ENCODE results near the gene STUM. TPM values are rescaled to one million over a fixed set of nuclear protein-coding genes. Genes with fewer than 3 reads are reported as not detected.

STUM gene
- total RNA-seq, 2 donors from 2014 or later = 1.0 to 3.2 TPM

DNA sequence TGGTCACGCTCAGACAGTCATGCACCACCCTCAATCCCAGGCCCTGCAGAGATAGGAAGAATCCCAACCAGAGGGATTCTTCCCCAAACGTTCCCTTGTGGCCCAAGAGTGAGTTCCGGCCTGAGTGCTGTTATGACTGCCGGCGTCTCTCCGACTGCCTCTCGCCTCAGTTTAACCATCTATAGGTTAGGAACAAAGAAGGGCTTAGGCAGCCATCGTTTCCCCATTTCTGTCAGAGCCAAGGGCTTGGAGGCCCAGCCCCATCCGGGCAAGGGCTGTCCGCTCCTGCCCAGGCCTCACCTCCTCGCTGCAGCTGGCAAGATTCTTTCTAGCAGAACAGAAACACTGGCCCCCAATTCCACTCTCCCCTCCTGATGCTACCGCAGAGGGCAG, 58.7 kb downstream of the STUM start:
- TF ChIP-seq, protein P1, sequence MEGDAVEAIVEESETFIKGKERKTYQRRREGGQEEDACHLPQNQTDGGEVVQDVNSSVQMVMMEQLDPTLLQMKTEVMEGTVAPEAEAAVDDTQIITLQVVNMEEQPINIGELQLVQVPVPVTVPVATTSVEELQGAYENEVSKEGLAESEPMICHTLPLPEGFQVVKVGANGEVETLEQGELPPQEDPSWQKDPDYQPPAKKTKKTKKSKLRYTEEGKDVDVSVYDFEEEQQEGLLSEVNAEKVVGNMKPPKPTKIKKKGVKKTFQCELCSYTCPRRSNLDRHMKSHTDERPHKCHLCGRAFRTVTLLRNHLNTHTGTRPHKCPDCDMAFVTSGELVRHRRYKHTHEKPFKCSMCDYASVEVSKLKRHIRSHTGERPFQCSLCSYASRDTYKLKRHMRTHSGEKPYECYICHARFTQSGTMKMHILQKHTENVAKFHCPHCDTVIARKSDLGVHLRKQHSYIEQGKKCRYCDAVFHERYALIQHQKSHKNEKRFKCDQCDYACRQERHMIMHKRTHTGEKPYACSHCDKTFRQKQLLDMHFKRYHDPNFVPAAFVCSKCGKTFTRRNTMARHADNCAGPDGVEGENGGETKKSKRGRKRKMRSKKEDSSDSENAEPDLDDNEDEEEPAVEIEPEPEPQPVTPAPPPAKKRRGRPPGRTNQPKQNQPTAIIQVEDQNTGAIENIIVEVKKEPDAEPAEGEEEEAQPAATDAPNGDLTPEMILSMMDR (IDR thresholded peaks at IDR 0.05) = no peak
- intact Hi-C loops (cut with DNase I) = loop anchor here (5.0 kb wide), 1 partner anchor 180 kb away; no protein-coding TSS in a partner anchor
- no peaks in the 10 kb centered on the region for H3K36me3 ChIP-seq
- H3K9me3 ChIP-seq = no peaks in the 10 kb centered on the region
- no peaks in the 10 kb centered on the region for H3K4me1 ChIP-seq
- H3K27me3 ChIP-seq = no peaks in the 10 kb centered on the region
- no peak overlapping the region for H3K27ac ChIP-seq
- no peak overlapping the region for H3K4me3 ChIP-seq
- DNase-seq = no peak
- peak overlapping the region in 1 of 2 donors; percentile 2 for H3K9ac ChIP-seq (ENCODE audit: low read depth in 2 of 2, low read length in 2 of 2)

DNA sequence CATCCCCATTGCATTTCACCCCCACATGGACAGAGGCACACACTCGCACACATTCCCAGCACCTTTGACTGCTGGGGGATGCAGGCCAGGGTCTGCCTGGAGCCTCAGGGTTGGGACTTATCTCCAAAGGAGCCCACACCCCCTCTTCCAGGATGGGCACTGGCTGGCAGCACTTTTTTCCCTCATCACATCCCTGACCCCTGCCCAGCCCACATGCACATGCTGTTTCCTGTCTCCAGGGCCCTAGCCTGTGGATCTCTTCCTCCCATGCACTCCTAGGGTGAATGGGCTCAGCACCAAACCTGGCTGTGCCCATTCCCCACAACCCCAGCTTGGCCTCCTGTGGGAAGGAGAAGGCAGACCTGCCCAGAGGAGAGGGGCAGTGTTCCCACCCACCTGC, 59.3 kb downstream of the STUM start:
- intact Hi-C loops (cut with DNase I) = loop anchor here (2.0 to 5.0 kb wide), 2 partner anchors 59 to 181 kb away; partner anchors contain the start of gene STUM
- Histone ChIP-seq H3K4me1 (no peaks in the 10 kb centered on the region), H3K27ac (no peak overlapping the region), H3K9me3 (no peaks in the 10 kb centered on the region), H3K4me3 (no peak overlapping the region), H3K27me3 (no peaks in the 10 kb centered on the region), H3K36me3 (no peaks in the 10 kb centered on the region), H3K9ac (ENCODE audit: low read depth in 2 of 2, low read length in 2 of 2) (no peak overlapping the region)
- TF ChIP-seq, protein P1 (IDR thresholded peaks at IDR 0.05) = no peak
- no peak for DNase-seq

DNA sequence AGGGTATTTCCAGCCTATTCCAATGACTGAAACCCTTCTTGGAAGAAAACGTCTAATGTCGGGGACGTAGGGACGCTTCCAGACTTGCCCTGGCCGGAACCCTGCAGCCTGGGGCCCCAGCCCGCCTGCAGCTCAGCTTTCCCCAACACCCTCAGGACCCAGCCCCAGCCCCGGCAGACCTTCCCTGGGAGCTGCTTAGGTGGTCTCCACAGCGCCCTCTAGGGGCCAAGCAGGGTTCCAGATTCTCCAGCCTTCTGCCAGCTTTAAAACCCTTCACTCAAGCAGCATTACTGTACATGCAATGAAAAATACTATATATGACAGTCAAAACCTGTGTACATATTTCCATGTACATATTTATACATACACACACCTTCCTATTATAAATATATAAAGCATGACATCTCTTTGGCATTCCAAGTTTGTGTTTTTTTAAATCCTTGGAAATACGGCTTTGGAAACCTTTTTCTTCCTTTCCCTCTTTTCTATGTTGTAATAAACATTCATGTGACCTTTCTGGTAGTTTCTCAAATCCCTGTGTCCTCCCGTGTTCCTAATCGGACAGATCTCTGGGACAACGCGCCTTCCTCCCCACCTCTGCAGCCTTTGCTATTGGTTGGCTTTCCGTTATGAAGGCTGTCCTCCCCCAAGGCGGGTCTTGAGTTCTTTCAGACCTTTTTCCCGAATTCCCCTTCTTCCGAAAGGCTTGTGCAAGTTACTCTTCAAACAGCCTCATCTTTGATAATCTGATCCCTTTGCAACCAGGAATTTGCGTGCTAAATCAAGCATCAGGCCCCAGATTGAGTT, 60.3 kb downstream of the STUM start:
- intact Hi-C loops (cut with DNase I) = loop anchor here (2.0 to 5.0 kb wide), 2 partner anchors 60 to 182 kb away; partner anchors contain the start of gene STUM
- no peak overlapping the region for H3K9ac ChIP-seq (ENCODE audit: low read depth in 2 of 2, low read length in 2 of 2)
- H3K27me3 ChIP-seq = no peaks in the 10 kb centered on the region
- no peak overlapping the region for H3K4me3 ChIP-seq
- peak; percentile 59 for DNase-seq
- no peak overlapping the region for H3K27ac ChIP-seq
- no peaks in the 10 kb centered on the region for H3K4me1 ChIP-seq
- no peaks in the 10 kb centered on the region for H3K36me3 ChIP-seq
- H3K9me3 ChIP-seq = no peaks in the 10 kb centered on the region
- TF ChIP-seq, protein P1 (IDR thresholded peaks at IDR 0.05) = peak; percentile 82

DNA sequence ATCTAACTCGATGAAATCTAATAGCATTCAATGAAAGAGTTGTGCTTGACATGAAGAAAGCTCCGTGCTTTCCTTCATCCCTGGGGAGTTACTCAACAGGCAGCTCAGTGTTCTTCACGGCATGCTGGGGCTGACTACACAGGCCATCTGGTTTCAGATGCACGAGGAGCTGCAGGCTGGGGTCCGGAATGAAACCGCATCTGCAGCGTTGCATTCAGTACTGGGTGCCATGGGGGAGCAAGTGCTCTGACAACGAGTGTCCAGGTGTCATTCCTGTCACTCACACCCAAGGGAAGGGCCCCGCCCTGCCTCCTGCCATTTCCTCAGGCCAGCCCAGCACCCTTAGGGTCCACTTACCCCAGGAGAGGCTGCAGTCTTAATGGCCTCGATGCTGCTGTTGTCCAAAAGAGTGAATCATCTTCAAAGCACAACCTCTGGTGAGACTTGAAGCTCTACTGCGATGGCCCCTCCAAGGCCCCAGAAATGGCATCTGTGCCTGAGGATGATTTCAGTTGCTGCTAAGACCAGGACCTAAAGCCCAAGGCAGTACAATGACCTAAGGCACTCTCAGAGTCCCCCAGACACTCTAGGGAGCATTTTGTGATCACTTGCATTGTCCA, 61.4 kb downstream of the STUM start:
- H3K27ac ChIP-seq = no peak overlapping the region
- TF ChIP-seq, protein P1 (IDR thresholded peaks at IDR 0.05) = no peak
- intact Hi-C loops (cut with DNase I) = loop anchor here (2.0 to 5.0 kb wide), 2 partner anchors 61 to 183 kb away; partner anchors contain the start of gene STUM
- H3K4me1 ChIP-seq = no peaks in the 10 kb centered on the region
- no peaks in the 10 kb centered on the region for H3K9me3 ChIP-seq
- no peaks in the 10 kb centered on the region for H3K27me3 ChIP-seq
- no peak for DNase-seq
- H3K4me3 ChIP-seq = no peak overlapping the region
- H3K9ac ChIP-seq (ENCODE audit: low read depth in 2 of 2, low read length in 2 of 2) = no peak overlapping the region
- H3K36me3 ChIP-seq = no peaks in the 10 kb centered on the region

DNA sequence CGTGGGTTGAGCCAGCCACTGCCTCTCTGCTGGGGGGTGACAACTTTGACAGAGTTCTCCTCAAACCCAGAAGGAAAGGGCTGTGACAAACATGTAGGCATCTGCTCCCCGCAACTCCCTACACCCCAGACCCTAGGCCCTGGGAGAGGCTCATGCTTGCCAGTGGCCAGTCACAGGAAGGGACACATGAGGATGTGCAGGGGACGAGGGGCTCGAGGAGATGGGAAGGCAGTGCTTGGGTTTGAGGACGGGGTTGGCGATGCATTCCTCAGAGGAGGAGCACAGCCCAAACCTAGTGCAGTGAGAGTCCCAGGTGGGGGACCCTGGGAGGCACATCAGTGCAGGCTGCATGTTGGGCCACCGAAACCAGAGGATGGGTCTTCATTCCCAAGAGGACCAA, 62.1 kb downstream of the STUM start:
- TF ChIP-seq, protein P1 (IDR thresholded peaks at IDR 0.05) = no peak
- no peaks in the 10 kb centered on the region for H3K4me1 ChIP-seq
- no peak overlapping the region for H3K27ac ChIP-seq
- H3K4me3 ChIP-seq = no peak overlapping the region
- no peak overlapping the region for H3K9ac ChIP-seq (ENCODE audit: low read depth in 2 of 2, low read length in 2 of 2)
- no peaks in the 10 kb centered on the region for H3K27me3 ChIP-seq
- no peaks in the 10 kb centered on the region for H3K36me3 ChIP-seq
- intact Hi-C loops (cut with DNase I) = no loop called here
- no peaks in the 10 kb centered on the region for H3K9me3 ChIP-seq
- no peak for DNase-seq
